Measurements from ENCODE around the gene PEDS1.

Gene PEDS1

DNA sequence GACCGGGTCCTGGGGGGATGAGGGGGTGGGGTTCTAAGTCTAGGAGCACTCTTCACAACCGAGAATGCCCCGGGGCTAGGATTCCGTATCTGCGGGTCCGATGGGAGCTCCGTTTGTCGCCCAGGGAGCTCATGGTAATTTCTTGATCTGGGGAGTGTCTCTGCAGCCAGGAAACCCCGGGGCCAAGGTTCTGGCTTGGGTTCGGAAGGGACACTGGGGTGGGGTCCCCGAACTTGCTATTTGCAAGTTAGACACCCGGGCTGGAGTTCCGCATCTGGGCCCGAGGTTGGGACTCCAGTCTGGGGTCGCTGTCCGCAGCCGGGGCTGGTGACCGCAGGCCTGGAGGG, 397 bp downstream of the PEDS1 start:
- TF ChIP-seq, protein P1, sequence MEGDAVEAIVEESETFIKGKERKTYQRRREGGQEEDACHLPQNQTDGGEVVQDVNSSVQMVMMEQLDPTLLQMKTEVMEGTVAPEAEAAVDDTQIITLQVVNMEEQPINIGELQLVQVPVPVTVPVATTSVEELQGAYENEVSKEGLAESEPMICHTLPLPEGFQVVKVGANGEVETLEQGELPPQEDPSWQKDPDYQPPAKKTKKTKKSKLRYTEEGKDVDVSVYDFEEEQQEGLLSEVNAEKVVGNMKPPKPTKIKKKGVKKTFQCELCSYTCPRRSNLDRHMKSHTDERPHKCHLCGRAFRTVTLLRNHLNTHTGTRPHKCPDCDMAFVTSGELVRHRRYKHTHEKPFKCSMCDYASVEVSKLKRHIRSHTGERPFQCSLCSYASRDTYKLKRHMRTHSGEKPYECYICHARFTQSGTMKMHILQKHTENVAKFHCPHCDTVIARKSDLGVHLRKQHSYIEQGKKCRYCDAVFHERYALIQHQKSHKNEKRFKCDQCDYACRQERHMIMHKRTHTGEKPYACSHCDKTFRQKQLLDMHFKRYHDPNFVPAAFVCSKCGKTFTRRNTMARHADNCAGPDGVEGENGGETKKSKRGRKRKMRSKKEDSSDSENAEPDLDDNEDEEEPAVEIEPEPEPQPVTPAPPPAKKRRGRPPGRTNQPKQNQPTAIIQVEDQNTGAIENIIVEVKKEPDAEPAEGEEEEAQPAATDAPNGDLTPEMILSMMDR (IDR thresholded peaks at IDR 0.05; ENCODE audit: low read length, missing control alignments): no peak
- peak overlapping the region; percentile 93 for H3K4me3 ChIP-seq (replicated peaks; ENCODE audit: low read depth, low read length)
- no peak for DNase-seq (ENCODE audit: low read depth)

DNA sequence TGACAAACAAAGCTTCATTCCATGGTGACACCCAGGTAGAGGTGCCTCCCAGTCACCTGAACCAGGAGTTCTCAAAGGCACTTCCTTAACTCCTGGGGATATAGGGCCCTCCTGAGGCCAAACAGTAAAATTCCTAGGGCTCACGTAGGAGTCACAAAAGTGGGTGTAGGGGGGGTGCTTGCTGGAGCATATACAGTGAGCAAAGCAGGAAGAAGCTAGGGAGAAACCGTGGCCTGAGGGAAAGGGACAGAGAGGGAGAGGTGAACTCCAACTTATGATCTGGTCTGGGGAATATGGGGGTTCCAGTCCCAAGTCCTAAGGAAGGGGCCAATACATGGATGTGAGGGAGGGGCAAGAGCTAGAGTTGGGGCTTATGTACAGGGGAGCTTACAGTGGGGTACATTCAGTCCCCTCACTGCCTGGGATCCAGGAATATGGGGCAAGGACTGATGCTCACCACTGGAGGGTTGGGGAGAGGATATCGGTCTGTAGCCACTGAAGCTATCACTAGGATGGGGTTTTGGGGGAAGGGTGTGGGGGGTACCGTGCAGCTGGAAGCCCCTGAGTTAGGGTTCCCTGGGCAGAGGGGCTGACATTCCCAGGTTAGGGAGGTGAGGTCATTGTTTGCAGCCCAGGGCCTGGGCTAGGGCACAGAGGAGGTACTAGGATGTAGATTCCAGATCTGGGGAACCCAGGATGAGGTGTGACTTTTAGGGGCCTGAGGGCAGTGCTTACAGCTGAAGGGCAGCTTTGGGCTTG, 950 bp downstream of the PEDS1 start:
- TF ChIP-seq, protein P1 (IDR thresholded peaks at IDR 0.05; ENCODE audit: low read length, missing control alignments): no peak
- DNase-seq (ENCODE audit: low read depth): no peak
- peak overlapping the region; percentile 93 for H3K4me3 ChIP-seq (replicated peaks; ENCODE audit: low read depth, low read length)

DNA sequence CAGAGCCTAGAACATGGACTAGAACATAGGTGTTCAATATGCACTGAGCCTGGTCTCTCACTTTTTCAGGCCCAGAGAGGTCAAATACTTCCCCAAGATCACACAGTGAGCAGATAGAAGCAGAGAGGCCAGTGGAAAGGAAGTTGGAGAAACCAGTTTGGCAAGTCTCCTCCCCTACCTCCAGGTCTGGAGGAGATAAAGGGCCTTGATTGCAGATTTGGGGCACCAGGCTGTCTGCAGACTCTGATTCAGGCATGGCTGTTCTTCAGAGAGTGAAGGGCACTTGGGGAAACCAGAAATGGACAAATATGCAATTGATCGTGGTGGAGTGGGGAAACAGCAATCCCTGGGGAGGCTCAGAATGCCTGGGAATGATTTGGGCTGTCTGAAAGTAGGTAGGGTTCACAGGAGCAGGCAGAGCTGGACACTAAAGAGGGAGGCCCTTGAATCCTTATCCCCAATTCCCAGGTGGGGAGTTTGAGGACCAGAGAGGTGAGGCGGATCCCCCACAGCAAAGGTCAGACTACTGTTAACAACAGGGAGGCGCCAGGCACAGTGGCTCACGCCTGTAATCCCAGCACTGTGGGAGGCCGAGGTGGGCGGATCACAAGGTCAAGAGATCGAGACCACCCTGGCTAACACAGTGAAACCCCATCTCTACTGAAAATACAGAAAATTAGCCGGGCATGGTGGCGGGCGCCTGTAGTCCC, 2.3 kb downstream of the PEDS1 start:
- no peak for DNase-seq (ENCODE audit: low read depth)
- peak overlapping the region; percentile 14 for H3K4me3 ChIP-seq (replicated peaks; ENCODE audit: low read depth, low read length)
- TF ChIP-seq, protein P1 (IDR thresholded peaks at IDR 0.05; ENCODE audit: low read length, missing control alignments): no peak

DNA sequence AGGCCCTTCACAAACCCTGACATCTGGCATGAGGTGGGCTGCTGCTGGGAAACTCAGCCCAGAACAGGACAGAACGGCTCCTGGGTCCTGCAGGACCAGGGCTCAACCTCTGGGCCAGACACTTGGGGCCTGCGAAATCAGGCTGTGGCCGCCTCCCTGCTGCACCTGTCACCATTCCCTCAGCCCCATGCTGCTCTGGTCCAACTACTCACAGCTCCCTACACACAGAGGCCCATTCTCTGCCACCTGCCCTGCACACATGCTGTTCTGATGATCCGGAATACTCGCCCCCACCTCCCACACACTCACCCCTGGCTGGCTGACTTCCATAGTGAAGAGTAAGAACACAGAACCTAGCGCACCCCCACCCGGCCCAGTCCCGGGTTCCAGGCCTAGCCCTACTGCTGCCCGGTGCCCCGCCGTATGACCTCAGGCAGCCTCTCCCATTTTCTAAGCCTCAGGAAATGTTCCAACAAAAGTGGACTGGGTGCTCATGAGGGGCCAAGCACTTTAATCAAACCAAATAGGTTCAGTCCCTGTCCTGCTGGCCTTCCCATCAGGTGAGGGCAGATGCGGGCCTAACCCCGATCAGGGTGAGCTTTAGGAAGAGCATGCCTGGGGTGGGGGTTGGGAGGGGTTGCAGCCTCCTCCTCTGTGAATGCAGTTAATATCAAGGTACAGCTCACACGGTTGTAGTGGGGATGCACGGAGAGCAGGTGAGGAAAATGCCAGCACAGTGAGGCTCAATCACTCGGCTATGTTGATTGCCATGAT, 3.9 kb downstream of the PEDS1 start:
- TF ChIP-seq, protein P1 (IDR thresholded peaks at IDR 0.05; ENCODE audit: low read length, missing control alignments): no peak
- no peak for DNase-seq (ENCODE audit: low read depth)
- no peak overlapping the region for H3K4me3 ChIP-seq (replicated peaks; ENCODE audit: low read depth, low read length)

DNA sequence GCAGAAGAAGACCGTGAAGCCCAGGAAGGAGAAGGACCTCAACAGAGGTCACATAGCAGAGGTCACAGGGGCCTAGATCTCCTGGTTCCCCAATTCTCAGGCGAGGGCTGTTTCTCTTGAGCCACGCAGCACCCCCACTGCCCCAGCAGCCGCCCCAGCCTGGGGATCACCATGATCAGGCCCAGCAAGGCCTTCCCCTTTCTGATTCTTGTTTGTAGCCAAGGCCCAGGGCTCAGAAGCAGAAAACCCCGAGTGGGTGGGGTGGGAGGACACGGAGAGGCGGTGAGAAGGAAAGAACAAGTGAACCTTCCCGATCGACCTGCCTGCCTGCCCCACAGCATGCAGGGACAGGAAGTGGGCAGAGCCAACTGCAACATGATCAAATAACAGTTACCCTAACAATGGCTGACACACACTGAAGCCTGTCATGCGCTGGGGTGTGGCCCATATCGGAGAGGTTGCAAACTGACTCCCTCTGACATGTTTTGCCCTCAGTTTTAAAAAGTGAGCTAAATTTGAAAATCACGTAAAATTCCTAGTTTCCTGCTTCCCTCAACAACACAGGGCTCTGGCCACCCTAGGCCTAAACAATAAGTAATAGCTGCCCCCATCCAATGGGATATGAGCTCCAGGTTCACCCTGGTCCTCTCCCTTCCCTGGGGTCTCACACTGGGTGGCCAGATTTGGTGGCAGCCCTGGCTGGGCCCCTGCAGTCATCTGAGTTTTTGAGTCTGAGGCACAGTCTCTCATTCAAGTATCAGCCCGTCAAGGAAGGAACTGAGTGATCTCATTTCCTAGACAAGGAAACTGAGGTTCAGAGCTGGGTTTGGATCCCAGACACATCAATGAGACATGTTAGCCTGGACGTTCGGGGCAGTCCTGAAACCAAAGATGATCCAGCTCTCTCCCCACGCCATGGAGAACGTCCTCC, 6.5 kb downstream of the PEDS1 start:
- TF ChIP-seq, protein P1 (IDR thresholded peaks at IDR 0.05; ENCODE audit: low read length, missing control alignments): no peak
- H3K4me3 ChIP-seq (replicated peaks; ENCODE audit: low read depth, low read length): no peak overlapping the region
- DNase-seq (ENCODE audit: low read depth): no peak

DNA sequence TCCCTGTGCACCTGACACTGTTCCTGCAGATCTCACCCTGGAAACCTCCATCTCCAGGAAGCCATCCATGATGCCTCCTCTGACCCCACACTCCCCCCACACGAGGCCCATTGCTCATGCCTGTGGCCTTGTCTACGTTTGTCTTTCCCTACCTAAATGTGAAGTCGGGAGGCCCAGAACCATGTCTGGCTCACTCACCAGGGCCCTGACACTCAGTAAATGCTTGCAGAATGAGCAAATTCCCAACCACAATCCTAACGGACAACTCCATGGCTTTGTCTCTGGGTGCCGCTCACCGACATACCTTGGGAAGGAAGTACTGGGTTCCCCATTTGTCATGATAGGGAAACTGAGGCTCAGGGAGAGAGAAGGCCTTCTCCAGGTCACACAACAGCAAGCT, 7.3 kb downstream of the PEDS1 start:
- DNase-seq (ENCODE audit: low read depth): no peak
- TF ChIP-seq, protein P1 (IDR thresholded peaks at IDR 0.05; ENCODE audit: low read length, missing control alignments): no peak
- H3K4me3 ChIP-seq (replicated peaks; ENCODE audit: low read depth, low read length): no peak overlapping the region
